GM12801 (cell line): ENCODE data around the gene ZBED5.

ENCODE experiments used
- TF ChIP-seq, protein P1 (sequence below): IDR thresholded peaks from one replicate; pipeline ENCODE4 v1.5.1; 2011; ENCODE audit warnings: control low read depth; ENCODE audit not compliant: insufficient read length; ENCODE audit errors: extremely low read depth

ZBED5 gene

DNA sequence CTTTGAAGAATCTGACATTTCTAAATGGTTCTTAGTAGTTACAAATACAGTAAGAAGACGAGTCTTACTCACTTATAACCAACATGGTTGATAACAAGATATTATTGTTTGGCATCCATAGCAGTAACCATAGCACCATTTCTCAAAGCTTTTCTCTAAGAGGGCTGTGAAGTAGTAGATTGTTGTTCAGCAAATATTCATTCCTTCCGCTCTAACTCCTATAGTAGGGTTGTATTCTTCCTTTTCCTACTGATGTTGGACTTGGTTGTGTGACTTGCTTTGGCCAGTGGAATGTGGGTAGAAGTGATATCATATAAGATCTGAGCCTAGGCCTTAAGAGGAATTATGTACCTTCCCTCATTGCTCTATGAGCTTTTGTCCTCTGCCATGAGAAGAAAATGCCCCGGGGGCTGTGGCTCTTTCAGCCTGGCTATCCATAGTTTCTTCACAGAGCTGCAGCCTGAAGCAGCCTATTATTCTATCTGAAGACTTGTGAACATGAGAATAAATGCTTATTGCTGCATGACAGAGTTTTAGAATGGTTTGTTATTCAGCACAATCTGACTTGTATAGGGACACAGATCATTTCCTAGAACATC lies 28.9 kb upstream of the ZBED5 start:
- TF ChIP-seq, protein P1, sequence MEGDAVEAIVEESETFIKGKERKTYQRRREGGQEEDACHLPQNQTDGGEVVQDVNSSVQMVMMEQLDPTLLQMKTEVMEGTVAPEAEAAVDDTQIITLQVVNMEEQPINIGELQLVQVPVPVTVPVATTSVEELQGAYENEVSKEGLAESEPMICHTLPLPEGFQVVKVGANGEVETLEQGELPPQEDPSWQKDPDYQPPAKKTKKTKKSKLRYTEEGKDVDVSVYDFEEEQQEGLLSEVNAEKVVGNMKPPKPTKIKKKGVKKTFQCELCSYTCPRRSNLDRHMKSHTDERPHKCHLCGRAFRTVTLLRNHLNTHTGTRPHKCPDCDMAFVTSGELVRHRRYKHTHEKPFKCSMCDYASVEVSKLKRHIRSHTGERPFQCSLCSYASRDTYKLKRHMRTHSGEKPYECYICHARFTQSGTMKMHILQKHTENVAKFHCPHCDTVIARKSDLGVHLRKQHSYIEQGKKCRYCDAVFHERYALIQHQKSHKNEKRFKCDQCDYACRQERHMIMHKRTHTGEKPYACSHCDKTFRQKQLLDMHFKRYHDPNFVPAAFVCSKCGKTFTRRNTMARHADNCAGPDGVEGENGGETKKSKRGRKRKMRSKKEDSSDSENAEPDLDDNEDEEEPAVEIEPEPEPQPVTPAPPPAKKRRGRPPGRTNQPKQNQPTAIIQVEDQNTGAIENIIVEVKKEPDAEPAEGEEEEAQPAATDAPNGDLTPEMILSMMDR: no peak

DNA sequence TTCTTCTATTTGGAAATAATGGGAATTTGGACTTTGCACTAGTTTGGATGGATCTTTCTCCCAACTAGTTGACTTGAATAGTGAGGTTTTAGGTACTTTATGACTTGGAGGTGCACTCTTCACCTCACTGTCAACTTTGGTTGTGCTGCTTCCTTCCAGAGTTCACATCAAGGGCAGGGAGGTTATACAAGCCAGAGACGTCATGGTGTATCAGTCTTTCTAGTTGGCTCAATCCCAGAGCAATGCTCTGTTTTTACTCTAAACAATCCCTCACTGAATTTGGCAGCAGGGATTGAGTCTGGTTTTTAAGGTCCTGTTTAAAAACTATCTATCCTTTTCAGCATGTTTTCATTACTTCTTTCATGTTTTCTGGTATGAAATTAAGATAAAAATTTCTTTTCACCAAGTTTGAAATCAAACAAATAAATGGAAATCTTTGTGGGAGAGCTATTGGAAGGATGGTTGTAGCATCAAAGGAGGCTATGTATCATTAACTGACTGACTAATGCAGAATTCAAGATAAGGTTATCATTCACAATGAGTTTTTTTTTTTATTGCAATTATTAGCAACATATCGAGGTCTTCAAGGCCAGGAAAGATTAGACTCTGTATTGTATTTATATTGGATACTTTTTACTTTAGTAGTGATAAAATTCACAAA lies 28.0 kb upstream of the ZBED5 start:
- TF ChIP-seq, protein P1: no peak

DNA sequence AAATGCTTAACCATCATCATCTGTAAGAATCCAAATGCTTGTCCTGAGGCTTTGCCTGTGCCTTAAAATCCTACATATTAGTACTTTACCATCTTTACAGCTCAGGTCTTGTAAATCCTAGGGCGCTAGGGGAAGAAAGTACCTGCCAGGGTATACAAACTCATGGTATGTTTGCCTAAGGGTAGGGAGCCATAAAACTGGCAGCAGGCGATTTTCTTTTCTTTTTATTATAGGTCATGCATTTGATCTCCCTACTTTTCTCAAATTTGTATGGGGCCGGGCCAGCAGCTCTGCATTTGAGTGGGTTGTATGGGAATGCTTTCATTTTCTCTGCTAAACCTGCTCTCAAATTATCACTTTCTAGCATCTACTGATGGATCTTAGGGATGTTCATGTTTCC lies 24.0 kb upstream of the ZBED5 start:
- TF ChIP-seq, protein P1: no peak

DNA sequence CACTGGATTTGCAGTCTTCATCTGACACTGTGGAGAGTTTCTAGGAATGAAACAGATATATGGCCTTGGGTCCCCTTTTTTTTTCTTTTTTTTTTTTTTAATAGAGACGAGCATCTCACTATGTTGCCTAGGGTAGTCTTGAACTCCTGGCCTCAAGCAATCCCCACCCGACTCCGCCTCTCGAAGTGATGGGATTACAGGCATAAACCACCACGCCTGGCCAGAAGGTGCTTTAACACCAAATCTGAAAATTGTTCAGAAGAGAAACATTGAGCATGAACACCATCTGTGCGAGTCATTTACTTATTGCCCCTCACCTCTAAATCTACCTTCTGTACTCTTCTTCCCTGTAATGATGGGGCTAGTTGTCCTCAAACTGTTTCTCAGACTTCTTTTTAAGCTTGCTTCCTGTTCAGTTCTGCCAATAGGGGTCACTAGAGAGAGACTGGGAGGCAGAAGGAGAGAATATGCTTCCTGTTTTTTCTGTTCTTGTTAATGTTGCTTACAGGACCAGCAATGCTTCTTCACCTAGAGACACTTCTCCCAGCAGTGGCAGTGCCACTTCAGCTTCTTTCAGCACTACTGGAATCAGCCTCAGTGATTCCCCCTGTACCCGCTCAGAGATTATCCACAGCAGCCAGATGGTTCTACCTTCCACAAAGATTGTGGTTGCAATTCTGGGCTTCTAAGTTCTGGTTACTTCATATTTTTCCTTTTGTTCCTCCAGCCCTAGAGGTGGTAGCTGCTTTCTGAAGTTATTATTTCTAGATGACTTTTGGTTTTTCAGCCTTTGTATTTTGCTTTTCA lies 20.8 kb upstream of the ZBED5 start:
- TF ChIP-seq, protein P1: no peak

DNA sequence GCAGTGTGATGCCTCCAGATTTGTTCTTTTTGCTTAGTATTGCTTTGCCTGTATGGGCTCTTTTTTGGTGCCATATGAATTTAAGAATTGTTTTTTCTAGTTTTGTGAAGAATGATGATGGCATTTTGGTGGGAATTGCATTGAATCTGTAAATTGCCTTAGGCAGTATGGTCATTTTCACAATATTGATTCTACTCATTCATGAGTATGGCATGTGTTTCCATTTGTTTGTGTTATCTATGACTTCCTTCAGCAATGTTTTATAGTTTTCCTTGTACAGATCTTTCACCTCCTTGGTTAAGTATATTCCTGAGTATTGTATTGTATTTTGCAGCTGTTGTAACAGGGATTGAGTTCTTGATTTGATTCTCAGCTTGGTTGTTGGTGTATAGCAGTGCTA lies 18.3 kb upstream of the ZBED5 start:
- TF ChIP-seq, protein P1: no peak

DNA sequence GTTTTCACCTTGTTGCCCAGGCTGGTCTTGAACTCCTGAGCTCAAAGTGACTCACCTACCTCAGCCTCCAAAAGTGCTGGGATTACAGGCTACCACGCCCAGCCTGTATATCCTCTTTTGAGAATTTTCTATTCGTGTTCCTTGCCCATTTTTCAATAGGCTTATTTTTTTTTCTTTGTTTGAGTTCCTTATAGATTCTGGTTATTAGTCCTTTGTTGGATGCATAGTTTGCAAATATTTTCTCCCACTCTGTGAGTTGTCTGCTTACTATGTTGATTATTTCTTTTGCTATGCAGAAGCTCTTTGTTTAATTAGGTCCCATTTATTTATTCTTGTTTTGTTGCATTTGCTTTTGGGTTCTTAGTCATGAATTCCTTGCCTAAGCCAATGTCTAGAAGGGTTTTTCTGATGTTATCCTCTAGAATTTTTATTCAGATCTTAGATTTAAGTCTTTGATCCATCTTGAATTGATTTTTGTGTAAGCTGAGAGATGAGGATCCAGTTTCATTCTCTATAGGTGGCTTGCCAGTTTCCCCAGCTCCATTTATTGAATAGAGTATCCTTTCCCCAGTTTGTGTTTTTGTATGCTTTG lies 17.7 kb upstream of the ZBED5 start:
- TF ChIP-seq, protein P1: no peak

DNA sequence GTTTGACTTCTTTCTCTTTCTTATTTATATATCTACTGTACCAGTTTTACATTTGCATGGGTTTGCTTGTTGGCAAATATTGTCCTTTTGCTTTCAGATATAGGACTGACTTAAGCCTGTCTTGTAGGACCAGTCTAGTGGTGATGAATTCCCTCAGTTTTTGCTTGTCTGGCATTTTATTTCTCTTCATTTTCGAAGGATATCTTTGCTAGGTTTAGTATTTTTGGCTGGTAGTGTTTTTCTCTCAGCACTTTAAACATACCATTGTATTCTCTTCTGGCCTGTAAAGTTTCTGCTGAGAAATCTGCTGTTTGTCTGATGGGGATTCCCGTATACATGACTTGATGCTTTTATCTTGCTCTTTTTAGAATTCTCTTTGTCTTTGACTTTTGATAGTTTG lies 14.2 kb upstream of the ZBED5 start:
- TF ChIP-seq, protein P1: no peak
